Right atrium auricular region (tissue), 2 donors: ENCODE data around the gene PBX2. TPM values are rescaled to one million over a fixed set of nuclear protein-coding genes. Genes with fewer than 3 reads are reported as not detected.
A peak's percentile ranks its signal among the peaks of the same experiment; 100 is the strongest.
"Not testable (repeated sequence)": the region's sequence is repeated elsewhere in the genome, so short reads cannot be mapped to it uniquely, and the experiment has no call there.

ENCODE experiments used
- DNase-seq: peaks from one replicate; pipeline ENCODE4 v3.0.0-alpha.2; 2019; ENCODE audit warnings: low spot score
- H3K27ac ChIP-seq, 2 donors: fragments of 200-600 bp; sonication (generic); 1 replicate in 1 of 2; 2 replicates in 1 of 2; pipeline ENCODE4 v1.5.1; 2016 to 2019
- H3K27me3 ChIP-seq, 2 donors: fragments of 200-600 bp; sonication (generic); one replicate each; pipeline versions ENCODE4 v1.5.1 to v1.6.0; 2017 to 2019
- H3K36me3 ChIP-seq: fragments of 200-600 bp; sonication (generic); one replicate; pipeline ENCODE4 v1.5.1; 2016
- H3K4me1 ChIP-seq, 2 donors: fragments of 200-600 bp; sonication (generic); one replicate each; pipeline versions ENCODE4 v1.5.1 to v1.6.0; 2017 to 2019
- H3K4me3 ChIP-seq, 2 donors: fragments of 200-600 bp; sonication (generic); 1 replicate in 1 of 2; 2 replicates in 1 of 2; pipeline ENCODE4 v1.5.1; 2017 to 2019; ENCODE audit warnings: mild to moderate bottlenecking in 1 of 2, moderate library complexity in 1 of 2
- H3K9me3 ChIP-seq, 2 donors: fragments of 200-600 bp; sonication (generic); one replicate each; pipeline ENCODE4 v1.5.1; 2019
- CTCF ChIP-seq, 2 donors: fragments of 200-600 bp; sonication (generic); IDR thresholded peaks; one replicate each; pipeline ENCODE4 v1.5.1; 2019; ENCODE audit warnings: antibody characterized with exemption in 2 of 2
- total RNA-seq, 2 donors: library from RNA; depleted of rRNA; stranded (reverse); fragments of >200 nt; gene quantifications; one replicate each; pipeline ENCODE4 v1.1.0, GENCODE V29; 2016

PBX2 gene
- total RNA-seq, 2 donors from 2014 or later: 26.0 to 32.5 TPM

GRCh38 chr6:32190911-32191677, 1.1 kb upstream of the PBX2 start:
- peak overlapping the region; percentile 88 to 91 for H3K4me3 ChIP-seq

GRCh38 chr6:32189742-32190053, 304 bp downstream of the PBX2 start:
- Histone ChIP-seq H3K4me3 (peak overlapping the region; percentile 88 to 91), H3K27ac (peak overlapping the region; percentile 92 to 99), H3K36me3 (peaks cover 19% of the 10 kb centered on the region), H3K9me3 (no peaks in the 10 kb centered on the region), H3K27me3 (no peaks in the 10 kb centered on the region), H3K4me1 (peaks cover 0 to 78% of the 10 kb centered on the region in 2 donors)
- no peak for TF ChIP-seq CTCF (IDR thresholded peaks at IDR 0.05)
- no peak for DNase-seq

More at GRCh38 chr6:32190911-32191677, 1.1 kb upstream of the PBX2 start:
- TF ChIP-seq CTCF (IDR thresholded peaks at IDR 0.05): no peak
- DNase-seq: no peak
- Histone ChIP-seq H3K27me3 (no peaks in the 10 kb centered on the region), H3K36me3 (peaks cover 18% of the 10 kb centered on the region), H3K9me3 (no peaks in the 10 kb centered on the region), H3K4me1 (peaks cover 4 to 80% of the 10 kb centered on the region in 2 donors), H3K27ac (peak overlapping the region; percentile 92 to 99)

GRCh38 chr6:32189069-32189741, 797 bp downstream of the PBX2 start:
- TF ChIP-seq CTCF (IDR thresholded peaks at IDR 0.05): no peak
- peaks cover 0 to 79% of the 10 kb centered on the region in 2 donors for H3K4me1 ChIP-seq
- no peak for DNase-seq
- H3K27me3 ChIP-seq: no peaks in the 10 kb centered on the region
- peak overlapping the region; percentile 88 to 91 for H3K4me3 ChIP-seq
- peak overlapping the region; percentile 92 to 99 for H3K27ac ChIP-seq
- no peaks in the 10 kb centered on the region for H3K9me3 ChIP-seq
- peaks cover 19% of the 10 kb centered on the region for H3K36me3 ChIP-seq

- Histone ChIP-seq H3K36me3 (peaks cover 19% of the 10 kb centered on the region), H3K4me1 (peaks cover 0 to 85% of the 10 kb centered on the region in 2 donors), H3K9me3 (no peaks in the 10 kb centered on the region), H3K27ac (peak overlapping the region; percentile 92 to 99), H3K27me3 (no peaks in the 10 kb centered on the region), H3K4me3 (peak overlapping the region; percentile 88 to 91)
- no peak for TF ChIP-seq CTCF (IDR thresholded peaks at IDR 0.05)
- DNase-seq: no peak
These were observed 1.5 kb downstream of the PBX2 start for GRCh38 chr6:32188381-32189068.

GRCh38 chr6:32187725-32188380, 2.1 kb downstream of the PBX2 start:
- DNase-seq, H3K27me3 ChIP-seq, H3K4me3 ChIP-seq, H3K9me3 ChIP-seq: not testable (repeated sequence)
- peaks cover 0 to 81% of the 10 kb centered on the region in 2 donors for H3K4me1 ChIP-seq
- peaks cover 23% of the 10 kb centered on the region for H3K36me3 ChIP-seq
- peak overlapping the region; percentile 92 to 99 for H3K27ac ChIP-seq
